ENCODE data around the gene ANKRD34C. TPM values are rescaled to one million over a fixed set of nuclear protein-coding genes. Genes with fewer than 3 reads are reported as not detected.

Gene ANKRD34C
- not detected in 2 replicates for total RNA-seq (2014; rRNA removed; shearing (Covaris generic))

- no peak for DNase-seq (ENCODE audit: low spot score)
Measured at GRCh38 chr15:79282371-79283251, at the start of gene ANKRD34C. Gene ANKRD34C, plus strand, starts transcription at chr15:79282722. Its CDS starts 10,563 bp downstream, at chr15:79293285.

- DNase-seq (ENCODE audit: low spot score): no peak
Measured at GRCh38 chr15:79233236-79233635, 49.3 kb upstream of the ANKRD34C start.

- DNase-seq (ENCODE audit: low spot score): no peak
Measured at GRCh38 chr15:79240036-79240435, 42.5 kb upstream of the ANKRD34C start.

- DNase-seq (ENCODE audit: low spot score): peak; percentile 23
Measured at GRCh38 chr15:79243723-79244122, 38.8 kb upstream of the ANKRD34C start.

GRCh38 chr15:79244876-79245275 lies 37.6 kb upstream of the ANKRD34C start:
- no peak for DNase-seq (ENCODE audit: low spot score)

DNA sequence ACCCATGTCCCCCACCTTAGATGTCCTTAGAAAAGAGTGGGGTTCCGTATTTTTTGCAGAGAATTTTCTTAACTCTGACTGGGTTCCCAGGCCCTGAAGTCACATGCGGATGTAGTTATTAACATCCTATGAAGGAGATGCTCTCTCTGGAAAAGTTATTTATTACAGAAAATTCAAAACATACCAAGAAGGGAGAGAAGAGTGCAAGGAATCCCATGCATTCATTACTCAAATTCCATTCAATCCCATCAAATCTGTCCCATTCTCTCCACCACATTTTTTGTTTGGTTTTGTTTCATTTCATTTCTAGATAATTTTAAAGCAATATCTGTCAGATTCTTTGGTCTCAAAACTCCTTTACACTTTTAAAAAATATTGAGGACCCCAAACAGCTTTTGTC lies 34.3 kb upstream of the ANKRD34C start:
- no peak for DNase-seq (ENCODE audit: low spot score)

DNA sequence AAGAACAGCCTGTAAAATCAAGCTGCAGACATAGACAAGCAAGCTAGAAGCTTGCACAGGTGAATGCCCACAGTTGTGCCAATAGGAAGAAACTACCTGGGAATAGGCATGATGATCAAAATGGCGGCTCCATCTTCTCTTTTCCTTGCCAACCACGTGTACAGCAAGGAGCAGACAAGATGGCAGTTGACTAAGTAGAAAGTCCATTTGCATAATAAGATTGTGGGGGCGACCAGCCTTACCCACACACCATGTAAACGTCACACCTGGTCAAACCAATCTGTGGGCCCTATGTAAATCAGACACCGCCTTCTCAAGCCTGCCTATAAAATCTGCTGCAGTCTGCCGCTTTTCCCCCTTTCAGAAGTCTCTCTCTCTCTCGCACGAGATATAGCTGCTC lies 25.1 kb upstream of the ANKRD34C start:
- DNase-seq (ENCODE audit: low spot score): no peak

- no peak for DNase-seq (ENCODE audit: low spot score)
Measured at GRCh38 chr15:79261836-79262235, 20.7 kb upstream of the ANKRD34C start.

GRCh38 chr15:79265167-79265566 lies 17.4 kb upstream of the ANKRD34C start:
- DNase-seq (ENCODE audit: low spot score): peak; percentile 36

DNA sequence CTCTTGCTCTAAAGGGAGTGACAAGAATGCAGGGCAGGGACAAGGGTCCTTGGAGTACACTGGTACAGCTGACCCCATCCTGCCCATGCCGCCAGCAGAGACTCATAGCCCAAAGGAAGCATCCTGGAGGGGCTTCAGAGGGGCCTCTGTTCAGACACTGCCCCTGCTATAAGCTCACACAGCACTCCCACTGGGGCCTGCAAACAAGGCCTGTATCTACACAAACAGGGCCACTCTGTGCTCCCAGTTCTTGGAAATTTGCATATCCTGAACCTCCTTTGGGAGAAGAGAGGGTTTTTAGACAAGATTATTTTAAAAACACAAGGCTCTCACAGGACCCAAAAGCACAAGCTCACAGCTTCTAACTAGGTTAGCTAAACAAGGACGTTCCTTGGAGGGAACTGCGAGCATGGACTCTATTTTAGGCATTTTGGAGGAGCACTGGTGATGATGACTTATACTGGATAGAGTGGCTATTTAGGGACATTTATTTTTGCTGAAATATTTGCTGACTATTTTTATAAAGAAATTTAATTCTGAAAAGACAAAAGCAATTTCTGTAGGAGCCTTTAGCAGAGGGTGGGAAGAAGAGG lies 16.4 kb upstream of the ANKRD34C start:
- DNase-seq (ENCODE audit: low spot score): no peak

GRCh38 chr15:79283252-79284048 lies 928 bp downstream of the ANKRD34C start:
- DNase-seq (ENCODE audit: low spot score): no peak

GRCh38 chr15:79290642-79291275 lies 8.2 kb downstream of the ANKRD34C start:
- peak; percentile 29 for DNase-seq (ENCODE audit: low spot score)

GRCh38 chr15:79292011-79292410 lies 9.5 kb downstream of the ANKRD34C start:
- DNase-seq (ENCODE audit: low spot score): no peak

DNA sequence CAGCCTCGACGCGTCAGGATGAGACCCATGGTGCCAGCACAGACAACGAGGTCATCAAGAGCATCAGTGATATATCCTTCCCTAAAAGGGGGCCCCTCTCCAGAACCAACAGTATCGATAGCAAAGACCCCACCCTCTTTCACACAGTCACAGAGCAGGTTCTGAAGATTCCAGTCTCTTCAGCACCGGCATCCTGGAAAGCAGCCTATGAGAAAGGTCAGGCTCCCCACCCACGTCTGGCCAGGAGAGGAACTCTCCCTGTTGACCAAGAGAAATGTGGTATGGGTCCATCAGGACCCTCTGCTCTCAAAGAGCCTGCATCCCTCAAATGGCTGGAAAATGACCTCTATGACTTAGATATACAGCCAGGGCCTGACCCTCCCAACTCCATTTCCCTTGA lies 11.6 kb downstream of the ANKRD34C start:
- DNase-seq (ENCODE audit: low spot score): no peak

DNA sequence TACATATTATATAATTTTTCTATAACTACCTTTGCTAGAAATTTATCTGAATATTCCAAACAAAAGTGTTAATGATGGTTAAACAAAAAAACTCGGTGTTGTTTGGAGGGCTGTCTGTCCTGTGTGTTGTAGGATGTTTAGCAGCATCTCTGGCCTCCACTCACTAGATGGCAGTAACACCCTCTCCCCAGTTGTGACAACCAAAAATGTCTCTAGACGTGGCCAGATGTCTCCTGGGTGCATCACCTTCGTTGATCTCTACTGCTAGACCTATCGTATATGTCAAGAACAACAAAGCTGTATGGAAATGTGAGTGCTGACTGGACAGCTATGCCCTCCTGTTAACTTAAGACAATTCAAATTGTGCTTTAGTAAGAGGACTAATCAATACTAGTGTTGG lies 14.1 kb downstream of the ANKRD34C start:
- DNase-seq (ENCODE audit: low spot score): peak; percentile 44

DNA sequence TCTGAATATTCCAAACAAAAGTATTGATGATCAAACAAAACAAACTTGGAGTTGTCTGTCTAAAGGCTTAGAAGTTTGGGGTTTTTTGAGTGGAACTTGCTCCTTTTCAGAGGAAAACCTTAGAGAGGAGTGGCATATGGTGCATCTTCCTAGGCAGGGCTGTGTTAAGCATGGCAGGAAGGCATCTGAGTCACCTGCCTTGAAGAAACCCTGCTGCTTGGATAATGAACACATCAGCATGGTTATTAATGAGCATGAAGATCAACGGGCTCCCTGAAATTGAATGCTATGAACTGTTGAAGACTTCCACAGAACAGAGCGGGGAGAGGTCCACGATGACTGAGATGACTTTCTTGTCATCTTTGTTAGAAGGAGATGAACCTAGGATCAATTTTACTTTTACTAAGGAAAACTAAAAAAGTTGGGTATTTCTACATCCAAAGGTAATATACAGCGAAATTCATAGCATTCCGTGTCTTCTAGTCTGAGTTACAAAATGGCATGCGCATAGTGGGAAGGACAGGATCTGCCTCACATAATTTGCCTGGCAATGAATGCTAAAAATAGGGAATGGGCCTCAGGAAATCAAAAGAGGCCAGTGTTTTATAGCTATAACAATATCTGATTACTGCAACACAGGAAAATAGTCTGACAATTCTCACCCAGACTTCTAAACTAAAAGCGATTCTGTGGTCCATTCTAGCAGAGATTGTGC lies 16.8 kb downstream of the ANKRD34C start:
- no peak for DNase-seq (ENCODE audit: low spot score)

- no peak for DNase-seq (ENCODE audit: low spot score)
Measured at GRCh38 chr15:79299841-79300235, 17.3 kb downstream of the ANKRD34C start.

- DNase-seq (ENCODE audit: low spot score): no peak
Measured at GRCh38 chr15:79307251-79307650, 24.7 kb downstream of the ANKRD34C start.

DNA sequence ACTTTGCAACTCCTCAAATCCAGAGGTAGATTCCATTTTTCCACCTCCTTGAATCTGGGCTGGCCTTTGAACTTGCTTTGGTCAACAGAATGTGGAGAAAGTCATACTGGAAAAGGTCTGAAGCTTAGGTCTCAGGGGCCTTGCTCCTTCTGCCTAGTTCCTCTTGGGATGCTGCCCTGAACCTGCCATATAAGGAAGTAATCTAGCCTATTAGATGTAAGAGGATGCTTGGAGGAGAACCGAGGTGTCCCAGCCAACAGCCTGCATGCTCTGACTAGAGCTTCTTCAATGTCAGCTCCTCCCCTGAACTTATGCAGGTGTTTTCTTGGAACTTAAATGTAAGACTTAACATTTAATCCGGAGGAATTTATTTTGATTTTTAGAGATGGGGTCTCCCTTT lies 26.4 kb downstream of the ANKRD34C start:
- DNase-seq (ENCODE audit: low spot score): no peak

DNA sequence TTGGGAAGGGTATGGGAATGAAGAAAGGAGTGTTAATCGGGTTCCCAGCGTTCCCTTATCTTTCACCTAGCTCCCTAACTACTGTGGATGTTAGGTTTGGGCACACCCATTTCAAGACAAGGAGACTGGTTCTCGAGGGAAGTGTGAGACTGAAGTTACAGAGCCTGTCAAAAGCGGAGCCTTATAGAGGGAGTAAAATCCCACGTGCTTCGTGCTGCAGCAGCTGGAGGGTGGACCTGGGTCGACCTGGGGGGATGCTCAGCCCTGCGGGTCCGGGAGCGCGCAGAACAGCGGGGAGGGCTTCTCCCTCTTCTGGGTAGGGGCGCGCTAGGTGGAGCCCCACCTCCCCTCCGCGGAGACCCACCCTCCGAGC lies 28.1 kb downstream of the ANKRD34C start:
- peak; percentile 51 for DNase-seq (ENCODE audit: low spot score)

Data from HT-29 (cell line).